Kidney (tissue), 14 donors: ENCODE results near the gene MAML3. TPM values are rescaled to one million over a fixed set of nuclear protein-coding genes. Genes with fewer than 3 reads are reported as not detected.

Source experiments
- DNase-seq, 5 donors: peaks; one replicate each; pipeline ENCODE4 v3.0.0-alpha.2; 2013 to 2020
- FAIRE-seq: peaks from 2 replicates; lab custom pipeline; 2012; peaks lifted over from hg19 to GRCh38; lab: Jason Lieb, UNC
- H3K27ac ChIP-seq, 2 donors: one replicate each; pipeline ENCODE4 v1.7.0; 2013; ENCODE audit warnings: low read depth in 2 of 2, low read length in 2 of 2, inconsistent platforms in 1 of 2
- H3K27me3 ChIP-seq: one replicate; pipeline ENCODE4 v1.7.1; 2013; ENCODE audit warnings: low read length, inconsistent platforms; ENCODE audit not compliant: control insufficient read depth, insufficient read depth
- H3K36me3 ChIP-seq, 3 donors: one replicate each; pipeline versions ENCODE4 v1.7.0 to v1.7.1; 2013; ENCODE audit warnings: low read length in 3 of 3, control low read depth in 1 of 3, inconsistent platforms in 1 of 3; ENCODE audit not compliant: insufficient read depth in 3 of 3, control insufficient read depth in 2 of 3
- H3K4me1 ChIP-seq, 3 donors: one replicate each; pipeline versions ENCODE4 v1.7.0 to v1.7.1; 2013; ENCODE audit warnings: low read length in 3 of 3, inconsistent platforms in 1 of 3, low read depth in 1 of 3; ENCODE audit not compliant: control insufficient read depth in 2 of 3, insufficient read depth in 2 of 3
- H3K4me3 ChIP-seq, 3 donors: one replicate each; pipeline versions ENCODE4 v1.7.0 to v1.8.1; 2013; ENCODE audit warnings: low read length in 3 of 3, control low read depth in 1 of 3, inconsistent platforms in 1 of 3
- H3K9ac ChIP-seq, 3 donors: one replicate each; pipeline versions ENCODE4 v1.7.0 to v1.7.1; 2013; ENCODE audit warnings: low read length in 3 of 3, control low read depth in 1 of 3, inconsistent platforms in 1 of 3
- H3K9me3 ChIP-seq, 3 donors: one replicate each; pipeline versions ENCODE4 v1.7.0 to v1.7.1; 2013; ENCODE audit warnings: low read length in 3 of 3, control low read depth in 1 of 3, inconsistent platforms in 1 of 3; ENCODE audit not compliant: control insufficient read depth in 2 of 3, insufficient read depth in 1 of 3
- intact Hi-C: fragments of 100-400 bp; cut with DNase I; formaldehyde crosslinking; loops from one replicate; pipeline ENCODE4 v1.11.1; 2022
- polyA plus RNA-seq: library from polyadenylated mRNA; stranded (reverse); fragments of 350-450 nt; fragmentation: Illumina TruSeq; extraction: RNeasy Lipid Tissue Mini Kit (QIAGEN cat#74804); gene quantifications from one replicate; pipeline ENCODE4 v1.2.3, GENCODE V29; 2014; ENCODE audit warnings: low read depth, low replicate concordance; ENCODE audit not compliant: insufficient read depth
- total RNA-seq: library from RNA; stranded (reverse); fragmentation: NEBNext Ultra II Directional; extraction: Animal tissue kit (Norgen Biotek cat#: 25700); gene quantifications from one replicate; pipeline ENCODE4 v1.2.1, GENCODE V29; 2021
- TF ChIP-seq, protein P1 (sequence below): IDR thresholded peaks from 3 replicates; pipeline ENCODE4 v1.5.1; 2012; ENCODE audit warnings: mild to moderate bottlenecking, moderate library complexity, borderline replicate concordance; ENCODE audit not compliant: insufficient read depth; ENCODE audit errors: extremely low read depth
- donor health status: control.
- donor health status: control.
- donor health status: control.
- donor health status: control.
- donor health status: control.
- donor health status: DM: yes; HTN: yes; CAD: no.
- donor health status: Normal renal cell carcinoma (clear cell type).

The MAML3 gene
- total and polyA plus RNA-seq, 2 donors from 2014 or later = 1.4 to 10.4 TPM

DNA sequence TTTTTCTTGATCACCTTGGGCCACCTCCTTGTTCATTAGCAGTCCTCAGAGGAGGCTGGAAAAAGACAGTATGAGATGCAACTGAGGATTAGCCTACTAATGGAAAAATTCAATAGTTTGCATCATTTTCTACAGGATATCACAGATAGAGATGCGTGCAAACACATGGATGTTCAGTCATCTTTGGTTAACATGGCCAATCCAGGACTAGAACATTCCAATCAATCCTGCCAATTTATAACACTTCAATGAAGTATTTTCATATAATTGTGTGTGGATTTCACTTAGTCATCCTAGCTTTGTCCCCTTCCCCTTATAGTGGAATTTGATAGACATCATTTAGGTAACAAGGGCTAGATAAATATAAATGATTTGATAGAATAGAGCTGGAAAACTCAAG lies 42.7 kb downstream of the MAML3 start:
- intact Hi-C loops = no loop called here
- TF ChIP-seq, protein P1, sequence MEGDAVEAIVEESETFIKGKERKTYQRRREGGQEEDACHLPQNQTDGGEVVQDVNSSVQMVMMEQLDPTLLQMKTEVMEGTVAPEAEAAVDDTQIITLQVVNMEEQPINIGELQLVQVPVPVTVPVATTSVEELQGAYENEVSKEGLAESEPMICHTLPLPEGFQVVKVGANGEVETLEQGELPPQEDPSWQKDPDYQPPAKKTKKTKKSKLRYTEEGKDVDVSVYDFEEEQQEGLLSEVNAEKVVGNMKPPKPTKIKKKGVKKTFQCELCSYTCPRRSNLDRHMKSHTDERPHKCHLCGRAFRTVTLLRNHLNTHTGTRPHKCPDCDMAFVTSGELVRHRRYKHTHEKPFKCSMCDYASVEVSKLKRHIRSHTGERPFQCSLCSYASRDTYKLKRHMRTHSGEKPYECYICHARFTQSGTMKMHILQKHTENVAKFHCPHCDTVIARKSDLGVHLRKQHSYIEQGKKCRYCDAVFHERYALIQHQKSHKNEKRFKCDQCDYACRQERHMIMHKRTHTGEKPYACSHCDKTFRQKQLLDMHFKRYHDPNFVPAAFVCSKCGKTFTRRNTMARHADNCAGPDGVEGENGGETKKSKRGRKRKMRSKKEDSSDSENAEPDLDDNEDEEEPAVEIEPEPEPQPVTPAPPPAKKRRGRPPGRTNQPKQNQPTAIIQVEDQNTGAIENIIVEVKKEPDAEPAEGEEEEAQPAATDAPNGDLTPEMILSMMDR = no peak
- Histone ChIP-seq H3K4me1 (peaks cover 0 to 6% (median 0%) of the 10 kb centered on the region in 3 donors), H3K9me3 (no peaks in the 10 kb centered on the region), H3K4me3 (no peak overlapping the region), H3K9ac (no peak overlapping the region), H3K27ac (no peak overlapping the region), H3K27me3 (no peaks in the 10 kb centered on the region), H3K36me3 (no peaks in the 10 kb centered on the region)
- no peak for DNase-seq
- FAIRE-seq = no peak

DNA sequence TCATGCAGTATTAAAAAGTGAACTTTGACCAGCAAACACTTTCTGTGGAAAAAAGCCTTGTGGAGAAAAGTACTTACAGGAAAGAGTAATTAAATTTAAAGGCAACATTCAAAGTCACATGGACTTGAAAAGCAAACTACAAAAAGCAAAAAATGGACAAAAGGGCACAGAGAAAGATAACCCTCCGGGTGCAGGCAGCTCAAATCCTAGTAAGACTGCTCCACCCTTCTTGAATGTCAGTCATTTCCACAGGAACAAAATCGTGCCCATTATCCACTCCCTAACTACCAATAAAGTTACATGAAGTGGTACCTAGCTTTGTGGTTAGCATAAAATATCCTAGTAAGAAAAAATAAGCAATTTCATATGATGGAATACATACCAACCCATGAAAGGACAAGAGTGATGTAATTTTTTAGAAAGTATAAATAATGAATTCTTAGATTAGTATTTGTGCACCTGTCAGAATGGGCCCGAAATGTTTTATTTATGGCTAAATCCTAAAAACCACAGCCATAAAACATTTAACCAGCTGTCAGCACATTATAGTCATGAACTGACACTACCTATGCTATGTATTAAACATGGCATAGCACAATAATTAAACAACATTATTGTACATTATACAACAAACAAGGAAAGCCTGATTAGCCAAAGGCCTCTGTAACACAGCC lies 43.3 kb downstream of the MAML3 start:
- TF ChIP-seq, protein P1 = no peak
- H3K27me3 ChIP-seq = no peaks in the 10 kb centered on the region
- H3K27ac ChIP-seq = no peak overlapping the region
- H3K9ac ChIP-seq = no peak overlapping the region
- H3K4me1 ChIP-seq = peaks cover 0 to 6% (median 0%) of the 10 kb centered on the region in 3 donors
- DNase-seq = no peak
- intact Hi-C loops = no loop called here
- H3K4me3 ChIP-seq = no peak overlapping the region
- no peaks in the 10 kb centered on the region for H3K36me3 ChIP-seq
- no peak for FAIRE-seq
- no peaks in the 10 kb centered on the region for H3K9me3 ChIP-seq

DNA sequence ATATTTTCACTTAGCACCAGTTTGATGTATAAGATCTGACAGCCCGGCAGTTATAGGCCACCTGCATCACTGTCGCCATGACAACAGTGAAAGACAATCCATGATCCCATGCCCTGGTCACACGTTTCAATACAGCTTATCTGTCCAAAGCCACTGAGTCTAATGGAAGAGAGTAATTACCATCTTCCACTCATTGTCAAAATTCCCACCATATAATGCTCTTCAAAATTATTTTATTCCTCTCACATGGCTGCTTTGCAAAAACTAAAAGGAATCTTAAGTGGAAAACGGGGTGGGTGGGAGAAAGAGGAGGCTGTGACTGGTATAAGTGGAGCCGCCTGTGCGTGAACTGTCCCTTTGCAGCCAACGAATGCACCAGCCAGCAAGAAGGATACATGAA lies 44.2 kb downstream of the MAML3 start:
- Histone ChIP-seq H3K36me3 (no peaks in the 10 kb centered on the region), H3K4me1 (peaks cover 0 to 6% (median 0%) of the 10 kb centered on the region in 3 donors), H3K27ac (no peak overlapping the region), H3K9me3 (no peaks in the 10 kb centered on the region), H3K4me3 (no peak overlapping the region), H3K9ac (no peak overlapping the region), H3K27me3 (no peaks in the 10 kb centered on the region)
- intact Hi-C loops = no loop called here
- TF ChIP-seq, protein P1 = no peak
- DNase-seq = peak in 3 of 5 donors; percentile 52 to 63 (median 59)
- no peak for FAIRE-seq

DNA sequence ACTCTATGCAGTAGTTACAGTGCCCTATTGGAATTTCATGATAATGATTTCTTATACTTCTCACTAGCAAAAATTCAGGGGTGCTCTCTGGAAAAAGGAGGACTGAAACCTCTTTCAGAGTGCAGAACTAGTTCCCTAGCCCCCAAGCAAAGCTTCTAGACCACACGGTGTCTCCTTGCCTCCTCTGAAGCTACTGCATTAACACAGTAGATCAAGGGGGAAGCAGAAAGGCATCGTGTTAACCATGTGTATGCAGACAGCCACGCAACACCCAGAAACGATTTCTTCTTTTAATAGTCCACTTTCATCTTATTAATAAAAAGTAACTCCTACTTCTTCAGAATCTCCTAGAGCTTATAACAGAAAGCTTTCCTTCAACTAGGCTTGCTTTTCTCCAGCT lies 44.7 kb downstream of the MAML3 start:
- TF ChIP-seq, protein P1 = no peak
- no peaks in the 10 kb centered on the region for H3K36me3 ChIP-seq
- H3K27ac ChIP-seq = no peak overlapping the region
- intact Hi-C loops = no loop called here
- no peak overlapping the region for H3K4me3 ChIP-seq
- DNase-seq = peak in 1 of 5 donors; percentile 17
- H3K27me3 ChIP-seq = no peaks in the 10 kb centered on the region
- H3K9ac ChIP-seq = no peak overlapping the region
- peaks cover 0 to 6% (median 0%) of the 10 kb centered on the region in 3 donors for H3K4me1 ChIP-seq
- no peak for FAIRE-seq
- H3K9me3 ChIP-seq = no peaks in the 10 kb centered on the region
